Putamen (tissue), 1 donor: ENCODE measurements around the gene LRRC45.
A peak's percentile ranks its signal among the peaks of the same experiment; 100 is the strongest.

Source experiments
- DNase-seq: peaks from one replicate; pipeline ENCODE4 v3.0.0-alpha.2; 2016; ENCODE audit warnings: low spot score

Gene LRRC45

DNA sequence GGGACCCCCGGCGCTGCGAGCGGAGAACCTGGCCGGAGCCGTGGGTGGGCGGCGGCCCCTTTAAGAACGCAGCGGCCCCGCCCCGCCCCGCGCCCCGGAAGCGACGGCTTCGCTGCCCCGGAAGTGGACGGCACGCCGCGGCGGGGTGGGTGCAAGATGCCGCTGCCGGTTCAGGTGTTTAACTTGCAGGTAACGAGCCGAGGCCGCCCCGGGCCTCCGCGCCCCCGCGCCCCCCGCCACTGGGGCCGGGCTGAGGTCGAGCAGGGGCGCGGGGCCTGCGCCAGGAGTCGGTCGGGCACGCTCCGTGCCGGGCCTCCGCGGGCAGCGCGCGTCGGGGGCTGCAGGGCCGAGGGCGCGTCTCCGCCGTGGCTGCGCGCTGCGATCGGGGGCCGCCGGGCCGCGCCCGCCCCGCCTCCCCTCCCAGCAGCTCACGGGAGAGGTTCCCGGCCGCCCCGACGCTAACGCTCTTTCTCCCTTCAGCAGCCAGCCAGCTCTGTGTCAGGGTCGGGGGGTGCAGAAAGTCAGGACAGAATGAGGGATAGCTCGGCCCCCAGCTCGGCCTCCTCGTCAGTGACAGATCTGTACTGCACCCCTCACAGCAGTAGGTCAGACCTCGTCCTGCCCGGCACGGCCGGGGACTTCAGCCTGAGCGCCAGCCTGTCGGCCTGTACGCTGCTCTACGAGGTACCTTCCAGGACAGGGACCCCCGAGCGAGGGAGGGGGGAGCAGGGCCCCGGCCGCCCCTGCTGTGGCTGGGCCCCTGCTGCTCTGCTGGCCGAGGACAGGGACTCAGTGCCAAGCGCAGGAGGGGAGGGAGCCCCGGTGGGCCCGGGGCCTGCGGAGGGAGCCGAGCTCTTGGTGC is 28.9 kb downstream of the LRRC45 start, which contains the start of the genes GPS1 and RFNG:
GPS1 (plus strand) TSS at position 123 of the 862 bp plus-strand sequence; CDS start at position 157, 34 bp downstream.
RFNG (minus strand) TSS at position 36 of the 862 bp plus-strand sequence. CDS start 45 bp downstream, outside the sequence.
- peak; percentile 76 for DNase-seq

DNA sequence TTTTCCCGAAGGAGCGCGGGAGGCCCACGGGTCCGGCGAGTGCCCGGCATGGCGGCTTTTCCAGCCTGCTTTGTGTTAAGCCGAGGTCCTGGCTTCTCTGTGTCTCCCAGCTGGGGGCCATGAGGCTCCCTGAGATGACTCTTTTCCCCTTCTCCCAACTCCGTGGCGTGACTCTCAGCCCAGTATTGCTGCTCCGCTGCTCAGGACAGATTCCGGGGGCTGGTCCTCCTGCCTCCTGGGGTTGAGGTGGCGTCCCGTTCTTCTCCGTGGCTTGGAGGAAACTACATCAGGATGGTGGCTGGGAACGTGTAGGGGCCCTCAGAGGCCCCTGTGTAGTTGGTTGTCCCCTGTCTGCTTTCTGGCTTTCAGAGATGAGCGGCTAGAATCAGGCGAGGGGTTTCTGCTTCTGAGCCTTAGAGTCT is 29.5 kb downstream of the LRRC45 start:
- DNase-seq: no peak

DNA sequence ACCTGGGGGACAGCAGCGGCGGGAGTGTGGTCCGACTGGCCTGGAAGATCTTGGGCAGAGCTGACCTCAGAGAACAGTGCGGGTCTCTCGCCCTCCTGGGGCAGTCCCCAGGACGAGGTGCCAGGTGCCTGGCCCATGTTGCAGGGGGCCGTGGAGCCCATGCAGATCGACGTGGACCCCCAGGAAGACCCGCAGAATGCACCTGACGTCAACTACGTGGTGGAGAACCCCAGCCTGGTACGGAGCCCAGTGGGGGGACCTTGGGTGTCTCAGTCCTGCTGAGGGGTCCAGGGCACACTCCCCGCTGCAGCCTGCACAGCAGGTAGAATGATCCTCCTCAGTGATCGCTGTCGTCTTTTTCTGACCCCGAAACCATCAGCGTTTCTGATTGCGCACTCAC is 30.0 kb downstream of the LRRC45 start:
- DNase-seq: no peak

DNA sequence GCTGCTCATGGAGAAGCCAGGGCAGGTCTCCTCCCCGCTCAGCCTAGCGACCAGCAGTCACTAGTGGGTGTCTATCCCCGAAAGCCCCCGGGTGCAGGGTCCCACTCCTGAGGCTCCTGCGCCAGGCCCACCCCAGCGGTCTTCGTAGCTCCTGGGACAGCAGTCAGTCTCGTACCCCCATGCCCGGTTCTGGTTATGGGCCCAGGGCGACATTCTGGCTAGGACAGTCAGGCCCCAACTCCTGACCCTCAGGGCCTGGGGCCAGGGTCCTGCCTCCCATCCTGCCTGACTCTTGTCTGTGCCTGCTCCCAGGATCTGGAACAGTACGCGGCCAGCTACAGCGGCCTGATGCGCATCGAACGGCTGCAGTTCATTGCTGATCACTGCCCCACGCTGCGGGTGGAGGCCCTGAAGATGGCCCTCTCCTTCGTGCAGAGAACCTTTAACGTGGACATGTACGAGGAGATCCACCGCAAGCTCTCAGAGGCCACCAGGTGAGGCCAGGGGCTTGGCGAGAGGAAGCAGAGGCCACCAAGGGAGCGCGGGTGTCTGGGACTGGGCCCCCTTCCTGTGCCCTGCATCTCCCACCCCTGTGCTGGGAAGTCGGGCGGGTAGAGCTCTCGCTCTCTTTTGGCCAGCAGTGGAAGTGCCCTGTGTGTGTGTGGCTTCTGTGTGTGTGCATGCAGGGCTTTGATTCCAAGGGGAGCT is 30.6 kb downstream of the LRRC45 start:
- no peak for DNase-seq

DNA sequence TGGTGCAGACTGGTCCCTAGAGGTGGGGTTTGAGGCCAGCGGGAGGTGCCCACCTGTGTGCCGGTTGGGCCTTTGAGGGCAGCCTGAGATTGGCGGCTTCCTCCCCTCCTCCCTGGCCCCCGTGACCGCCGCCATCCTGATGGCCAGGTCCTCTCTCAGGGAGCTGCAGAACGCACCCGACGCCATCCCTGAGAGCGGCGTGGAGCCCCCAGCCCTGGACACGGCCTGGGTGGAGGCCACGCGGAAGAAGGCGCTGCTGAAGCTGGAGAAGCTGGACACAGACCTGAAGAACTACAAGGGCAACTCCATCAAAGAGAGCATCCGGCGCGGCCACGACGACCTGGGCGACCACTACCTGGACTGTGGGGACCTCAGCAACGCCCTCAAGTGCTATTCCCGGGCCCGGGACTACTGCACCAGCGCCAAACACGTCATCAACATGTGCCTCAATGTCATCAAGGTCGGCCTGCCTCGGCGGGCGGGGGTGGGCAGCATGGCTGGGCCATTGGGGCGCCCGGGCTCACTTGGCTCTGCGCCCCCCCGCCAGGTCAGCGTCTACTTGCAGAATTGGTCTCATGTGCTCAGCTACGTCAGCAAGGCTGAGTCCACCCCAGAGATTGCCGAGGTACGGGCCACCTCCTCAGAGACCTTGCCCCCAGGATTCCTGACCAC is 31.4 kb downstream of the LRRC45 start:
- DNase-seq: no peak

DNA sequence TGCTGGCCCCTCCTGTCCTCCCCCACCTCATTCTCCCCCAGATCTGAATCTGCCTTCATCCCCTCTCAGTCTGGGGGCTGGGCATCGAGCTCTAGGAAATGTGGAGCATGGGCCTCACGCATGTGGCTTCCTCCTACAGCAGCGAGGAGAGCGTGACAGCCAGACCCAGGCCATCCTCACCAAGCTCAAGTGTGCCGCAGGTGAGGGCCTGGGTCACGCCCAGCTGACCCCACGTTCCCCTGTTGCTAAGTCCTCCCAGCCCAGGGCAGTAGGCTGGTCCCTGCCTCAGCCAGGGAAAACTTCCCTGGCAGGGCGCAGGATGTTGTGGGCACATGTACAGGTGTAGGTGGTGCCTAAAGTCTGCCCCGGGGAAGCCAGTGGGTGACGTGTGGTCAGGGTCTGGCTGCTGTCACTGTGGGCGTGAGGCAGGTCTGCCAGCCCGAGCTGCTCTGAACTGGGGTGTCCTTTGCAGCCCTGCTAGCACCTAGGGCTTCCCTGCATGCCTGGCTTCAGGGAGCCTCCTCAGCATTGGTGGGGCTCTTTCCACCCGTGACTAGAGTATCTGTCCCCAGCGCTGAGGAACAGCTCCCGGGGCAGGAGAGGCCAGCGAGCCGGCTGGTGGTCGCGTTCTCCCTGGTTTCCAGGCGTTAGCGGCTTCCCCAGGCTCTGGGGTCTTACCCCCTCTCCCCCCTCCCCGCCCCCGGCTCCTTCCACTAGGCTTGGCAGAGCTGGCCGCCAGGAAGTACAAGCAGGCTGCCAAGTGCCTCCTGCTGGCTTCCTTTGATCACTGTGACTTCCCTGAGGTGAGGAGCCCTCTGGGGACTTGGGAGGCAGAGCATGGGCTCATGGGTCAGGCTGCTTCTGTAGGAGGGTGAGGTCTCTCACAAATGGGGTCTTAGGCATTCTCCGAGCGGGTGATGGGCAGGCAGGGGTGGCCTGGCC is 32.2 kb downstream of the LRRC45 start:
- no peak for DNase-seq

DNA sequence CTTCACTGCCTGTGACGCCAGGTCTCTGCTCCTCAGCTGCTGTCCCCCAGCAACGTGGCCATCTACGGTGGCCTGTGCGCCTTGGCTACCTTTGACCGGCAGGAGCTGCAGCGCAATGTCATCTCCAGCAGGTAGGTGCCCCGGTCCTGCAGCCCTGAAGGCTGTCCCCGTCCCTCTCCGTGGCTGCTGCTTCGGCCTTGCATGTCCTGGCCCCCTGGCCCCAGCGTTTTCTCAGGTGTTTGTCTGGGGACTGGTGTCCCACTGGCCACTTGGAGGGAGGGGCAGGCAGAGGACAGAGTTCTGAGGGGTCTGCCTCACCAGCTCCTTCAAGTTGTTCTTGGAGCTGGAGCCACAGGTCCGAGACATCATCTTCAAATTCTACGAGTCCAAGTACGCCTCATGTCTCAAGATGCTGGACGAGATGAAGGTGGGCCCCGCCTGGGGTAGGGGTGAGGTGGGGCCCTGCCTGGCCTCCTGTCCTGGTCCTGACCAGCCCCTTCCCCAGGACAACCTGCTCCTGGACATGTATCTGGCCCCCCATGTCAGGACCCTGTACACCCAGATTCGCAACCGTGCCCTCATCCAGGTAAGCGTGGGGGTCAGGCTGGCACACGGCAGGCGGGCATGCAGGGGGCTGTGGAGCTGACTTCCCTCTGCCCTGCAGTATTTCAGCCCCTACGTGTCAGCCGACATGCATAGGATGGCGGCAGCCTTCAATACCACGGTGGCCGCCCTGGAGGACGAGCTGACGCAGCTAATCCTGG is 33.0 kb downstream of the LRRC45 start:
- no peak for DNase-seq

DNA sequence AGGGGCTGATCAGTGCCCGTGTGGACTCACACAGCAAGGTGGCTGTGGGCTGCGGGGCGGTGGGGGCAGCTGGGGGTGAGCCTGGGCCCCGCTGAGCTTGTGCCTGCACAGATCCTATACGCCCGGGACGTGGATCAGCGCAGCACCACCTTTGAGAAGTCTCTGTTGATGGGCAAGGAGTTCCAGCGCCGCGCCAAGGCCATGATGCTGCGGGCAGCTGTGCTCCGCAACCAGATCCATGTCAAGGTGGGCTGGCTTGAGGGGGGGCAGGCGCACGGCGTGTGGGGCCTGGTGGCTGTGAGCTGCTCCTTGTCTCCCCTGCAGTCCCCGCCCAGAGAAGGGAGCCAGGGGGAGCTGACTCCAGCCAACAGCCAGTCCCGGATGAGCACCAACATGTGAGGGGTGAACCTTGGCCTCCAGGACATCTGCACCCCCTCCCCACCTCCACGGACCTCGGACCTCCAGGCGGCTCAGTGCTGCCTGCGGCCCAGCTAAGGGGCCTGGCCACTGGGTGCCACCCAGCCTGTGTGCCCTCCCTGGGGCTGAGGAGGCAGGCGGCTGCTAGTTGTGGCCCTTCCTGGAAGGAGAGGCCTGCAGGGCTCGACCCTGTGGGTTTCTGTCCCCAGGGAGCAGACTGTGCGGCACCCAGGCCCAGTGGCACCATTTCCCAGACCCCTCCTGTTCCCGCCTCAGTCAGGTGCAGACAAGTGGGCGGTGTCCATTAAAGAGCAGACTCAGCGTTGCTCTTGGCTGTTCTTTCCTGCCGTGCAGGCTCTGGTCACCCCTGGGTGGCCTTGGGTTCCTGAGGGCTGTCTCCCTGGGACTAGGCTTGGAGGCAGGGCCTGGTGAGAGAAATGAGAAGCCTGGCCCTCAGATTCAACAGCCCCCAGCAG is 33.9 kb downstream of the LRRC45 start:
- DNase-seq: no peak

DNA sequence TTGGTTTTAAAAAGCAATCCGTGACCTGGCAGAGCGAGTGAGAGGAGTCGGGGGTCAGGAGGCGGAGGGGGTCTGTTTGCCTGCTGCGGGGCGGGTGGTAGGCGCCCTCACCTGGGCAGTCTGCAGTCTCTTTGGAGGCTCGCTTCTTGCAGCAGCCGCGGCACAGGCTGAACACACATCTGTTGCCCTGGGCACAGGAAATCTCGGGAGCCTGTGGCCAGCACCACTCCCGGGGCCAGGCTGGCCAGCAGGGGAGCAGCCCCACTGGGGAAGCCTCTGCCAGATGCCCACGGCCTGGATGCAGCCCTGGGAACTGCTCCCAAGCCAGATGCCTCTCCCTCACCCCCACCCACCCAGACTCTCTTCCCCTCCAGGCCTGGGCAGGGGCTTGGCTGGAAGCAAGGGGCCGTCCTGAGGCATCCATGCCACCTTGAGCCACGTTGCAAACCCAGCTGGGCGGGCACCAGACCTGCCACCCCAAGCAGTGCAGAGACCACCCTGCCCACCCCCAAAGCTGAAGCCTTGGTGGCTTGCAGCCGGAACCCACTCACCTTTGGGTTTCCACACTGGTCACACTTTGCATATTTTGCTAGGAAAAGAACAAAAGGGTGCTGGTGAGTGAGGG is 35.2 kb downstream of the LRRC45 start:
- no peak for DNase-seq

DNA sequence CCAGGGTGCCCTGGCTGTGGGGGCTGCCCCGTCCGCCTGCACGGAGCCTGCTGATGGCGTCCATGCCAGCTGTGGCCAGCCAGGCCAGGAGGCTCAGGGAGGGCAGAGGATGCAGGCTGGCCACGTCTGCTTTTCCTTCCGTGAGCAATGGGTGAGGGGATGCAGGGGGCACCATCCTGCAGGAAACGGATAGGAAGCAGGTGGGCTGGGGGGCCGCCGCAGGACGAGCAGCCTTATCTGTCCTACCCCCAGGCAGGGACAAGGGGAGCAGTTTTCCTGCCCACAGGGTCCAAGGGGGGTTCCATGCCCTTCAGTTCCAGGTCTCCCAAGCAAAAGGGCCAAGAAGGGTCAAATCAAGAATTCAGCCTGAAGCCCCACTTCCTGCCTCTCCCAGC is 35.7 kb downstream of the LRRC45 start:
- no peak for DNase-seq

DNA sequence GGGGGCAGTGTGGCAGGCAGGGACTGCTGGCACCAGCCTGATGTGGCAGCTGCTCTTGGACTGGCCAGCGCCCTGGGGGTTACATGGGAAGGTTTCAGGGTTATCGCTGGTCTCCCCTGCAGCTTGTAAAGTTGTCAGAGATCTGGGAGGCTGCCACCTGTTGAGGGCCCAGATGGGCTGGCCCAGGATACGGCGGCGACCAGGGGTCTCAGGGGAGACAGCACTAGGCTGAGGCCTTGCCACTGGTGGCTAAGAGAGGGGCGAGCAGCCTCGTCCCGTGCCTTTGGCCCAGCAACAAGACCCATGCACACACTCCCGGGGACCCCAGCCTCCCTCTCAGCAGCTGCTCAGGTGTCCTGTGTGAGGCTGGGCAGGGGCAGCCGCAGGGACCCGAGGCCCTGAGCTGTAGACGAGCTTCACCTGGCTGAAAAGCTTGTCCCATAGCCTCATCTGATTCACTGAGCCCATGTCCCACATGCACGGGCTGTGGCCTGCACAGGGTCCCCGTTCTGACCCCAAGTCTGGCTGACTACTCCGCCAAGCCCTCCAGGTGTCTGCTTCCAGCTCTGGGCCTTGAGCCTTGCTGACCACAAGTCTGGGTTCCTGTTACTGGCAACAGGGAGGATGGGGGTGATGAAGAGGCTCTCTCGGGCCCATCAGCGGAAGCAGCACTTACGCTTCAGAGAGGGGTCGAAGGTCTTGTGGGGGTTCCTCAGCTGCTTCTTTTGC is 36.3 kb downstream of the LRRC45 start:
- DNase-seq: no peak

DNA sequence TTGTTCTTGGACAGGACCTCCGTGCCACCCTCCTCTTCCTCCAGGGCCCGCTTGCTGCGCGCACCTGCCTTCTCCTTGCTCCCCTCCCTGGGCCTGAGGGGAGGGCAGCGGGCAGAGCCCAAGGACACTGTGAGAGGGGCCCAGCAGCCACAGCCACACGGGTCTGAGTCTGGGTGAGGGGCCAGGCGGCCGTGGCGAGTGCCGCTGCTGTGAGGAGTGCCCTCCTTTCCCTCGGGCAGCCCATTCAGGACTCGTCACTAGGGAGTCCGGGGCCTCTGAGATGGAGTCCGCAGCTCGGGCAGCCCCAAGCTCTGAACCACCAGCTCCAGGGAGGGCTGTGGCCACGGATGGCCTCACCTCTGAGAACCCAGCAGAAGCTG is 36.9 kb downstream of the LRRC45 start:
- DNase-seq: no peak

DNA sequence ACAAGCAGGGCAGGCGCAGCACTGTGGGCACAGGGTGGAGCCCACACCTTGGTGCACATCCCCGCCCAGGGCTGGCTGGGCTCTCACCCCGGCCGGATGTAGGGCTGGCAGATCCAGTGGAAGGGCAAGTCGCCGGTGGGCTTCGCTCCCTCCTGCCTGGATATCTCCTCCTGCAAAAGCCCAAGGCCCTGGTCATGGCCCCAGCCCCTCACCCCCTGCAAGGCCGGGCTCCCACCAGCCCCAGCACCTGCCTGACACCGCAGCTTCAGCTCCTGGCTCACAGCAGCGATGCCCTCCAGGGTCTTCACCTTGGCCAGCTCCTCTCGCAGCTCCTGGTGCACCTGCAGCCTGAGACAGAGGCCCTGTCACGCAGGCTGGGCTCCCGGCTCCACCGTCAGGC is 37.5 kb downstream of the LRRC45 start:
- no peak for DNase-seq

DNA sequence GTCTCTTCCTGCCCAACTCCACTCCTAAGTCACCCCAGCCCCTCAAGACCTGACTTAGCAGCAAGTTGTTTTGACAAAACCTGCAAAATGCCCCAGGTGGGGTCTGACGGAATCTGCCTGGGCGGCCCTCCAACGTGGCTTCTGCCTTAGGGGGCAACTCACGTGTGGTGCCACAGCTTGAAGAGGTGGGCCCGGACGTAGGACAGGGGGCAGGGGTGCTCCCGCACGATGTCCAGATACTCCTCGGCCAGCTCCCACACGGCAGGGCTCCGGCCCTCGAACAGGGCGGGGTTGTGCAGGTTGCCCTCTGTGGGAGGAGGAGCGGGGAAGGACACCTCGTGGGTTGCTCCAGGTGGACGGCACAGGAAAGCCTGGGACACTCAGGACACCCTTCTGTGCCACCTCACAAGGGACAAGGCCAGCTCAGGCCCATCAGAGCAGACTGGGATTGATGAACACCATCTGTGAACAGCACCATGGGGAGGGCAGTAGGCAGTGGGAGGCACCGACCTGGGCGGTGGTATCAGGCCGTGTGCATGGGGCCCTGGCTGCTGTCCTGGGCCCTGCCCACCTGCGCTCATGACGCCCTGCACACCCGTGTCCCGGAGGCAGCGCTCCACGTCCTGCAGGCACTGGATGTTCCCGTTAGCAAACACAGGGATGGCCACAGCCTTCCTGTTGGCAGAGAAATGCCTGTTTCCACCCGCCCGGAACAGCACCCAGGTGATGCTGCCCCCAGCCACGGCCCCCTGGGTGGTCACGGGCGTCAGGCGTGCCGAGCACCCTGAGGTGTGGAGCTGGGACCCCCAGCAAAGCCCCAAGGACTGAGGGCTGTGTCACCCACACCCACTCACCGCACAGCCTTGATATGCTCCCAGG is 38.2 kb downstream of the LRRC45 start:
- DNase-seq: no peak

DNA sequence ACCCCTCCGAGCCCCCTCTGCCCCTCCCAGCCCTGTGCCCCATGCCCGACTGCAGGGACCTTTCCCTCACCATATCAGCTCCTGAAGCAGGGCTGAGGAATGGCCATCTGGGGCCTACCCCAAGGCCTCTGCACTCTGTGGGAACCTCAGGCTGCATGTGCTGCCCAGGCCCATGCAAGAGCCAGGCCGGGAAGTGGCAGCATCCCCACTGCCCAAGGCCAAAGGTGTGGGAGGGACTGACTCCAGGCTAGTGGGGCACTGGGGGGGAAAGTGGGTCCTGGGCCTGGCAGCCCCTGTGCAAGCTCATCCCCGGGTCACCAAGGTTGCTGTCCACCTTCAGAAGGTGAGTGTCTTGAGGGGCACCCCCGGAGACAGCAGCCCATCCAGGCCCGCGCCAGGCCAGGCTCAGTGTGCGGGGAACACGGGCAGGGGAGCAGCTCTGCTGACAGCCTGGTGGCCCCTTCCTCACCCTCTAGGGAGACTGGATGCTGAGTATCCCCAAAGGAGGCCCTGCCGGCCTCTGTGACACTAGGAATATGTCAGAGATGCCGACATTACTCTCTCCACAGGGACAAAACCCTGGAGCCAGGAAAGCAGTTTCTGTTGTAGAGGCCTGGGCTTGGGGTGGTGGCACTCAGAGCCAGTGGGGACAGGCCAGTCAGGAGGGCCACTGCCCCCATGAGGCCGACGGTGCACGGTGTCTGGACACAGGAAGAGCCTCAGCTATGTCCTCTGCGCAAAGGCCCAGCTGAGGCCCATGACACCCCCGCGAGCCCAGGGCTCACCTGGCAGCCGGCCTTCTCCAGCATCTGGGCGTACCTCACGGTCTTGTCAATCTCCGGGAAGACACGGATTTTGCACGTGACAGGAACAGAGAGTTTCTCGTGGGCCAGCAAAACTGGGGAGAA is 39.2 kb downstream of the LRRC45 start:
- DNase-seq: no peak

DNA sequence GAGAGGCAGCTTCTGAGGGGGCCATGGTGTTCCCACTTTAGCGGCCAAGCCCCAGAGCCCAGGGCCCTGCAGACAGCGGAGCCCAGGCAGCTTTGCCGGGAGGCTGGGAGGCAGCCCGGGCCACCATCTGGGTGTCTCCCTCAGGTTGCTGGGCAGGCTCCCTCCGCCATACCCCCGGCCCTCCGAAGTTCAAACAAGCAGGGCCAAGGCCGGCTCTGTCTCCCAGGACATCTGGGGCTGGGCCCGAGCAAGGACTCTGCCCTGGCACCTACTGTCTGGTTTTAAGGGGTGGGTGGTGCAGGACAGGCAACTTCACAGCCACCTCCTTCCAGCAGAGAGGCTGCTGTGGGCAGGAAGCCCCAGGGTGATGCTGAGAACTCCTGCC is 39.9 kb downstream of the LRRC45 start:
- DNase-seq: no peak
